Esophagus mucosa (tissue), 1 donor: ENCODE data around the gene SPOPL. TPM values are rescaled to one million over a fixed set of nuclear protein-coding genes. Genes with fewer than 3 reads are reported as not detected.
A peak's percentile ranks its signal among the peaks of the same experiment; 100 is the strongest.
"Not testable (repeated sequence)": the region's sequence is repeated elsewhere in the genome, so short reads cannot be mapped to it uniquely, and the experiment has no call there.

Experiments used
- ATAC-seq: fragments of 200-7000 bp; cut with Tn5 transposase; one replicate; pipeline ENCODE4 v1.9.1; 2020
- total RNA-seq: library from RNA; stranded (reverse); gene quantifications from one replicate; pipeline ENCODE4 v1.2.4, GENCODE V29; 2023
- donor health status: DM: yes; HTN: yes; CAD: no.

SPOPL gene
- total RNA-seq, 1 donor from 2014 or later: 8.8 TPM

- no peak for ATAC-seq
Observed at GRCh38 chr2:138494265-138494966, 7.2 kb upstream of the SPOPL start.

GRCh38 chr2:138495384-138495783 is 6.2 kb upstream of the SPOPL start:
- ATAC-seq: no peak

GRCh38 chr2:138496096-138496651 is 5.4 kb upstream of the SPOPL start:
- ATAC-seq: no peak

- no peak for ATAC-seq
Observed at GRCh38 chr2:138497294-138497693, 4.3 kb upstream of the SPOPL start.

GRCh38 chr2:138499684-138500083 is 1.9 kb upstream of the SPOPL start:
- ATAC-seq: no peak

- no peak for ATAC-seq
Observed at GRCh38 chr2:138500592-138501424, 762 bp upstream of the SPOPL start.

GRCh38 chr2:138502255-138503086 is 901 bp downstream of the SPOPL start:
- ATAC-seq: peak; percentile 27

- ATAC-seq: no peak
Observed at GRCh38 chr2:138503087-138503442, 1.5 kb downstream of the SPOPL start.

GRCh38 chr2:138503652-138504051 is 2.1 kb downstream of the SPOPL start:
- ATAC-seq: no peak

- no peak for ATAC-seq
Observed at GRCh38 chr2:138504092-138504491, 2.5 kb downstream of the SPOPL start.

GRCh38 chr2:138504546-138505235 is 3.1 kb downstream of the SPOPL start:
- no peak for ATAC-seq

- no peak for ATAC-seq
Observed at GRCh38 chr2:138507267-138507666, 5.7 kb downstream of the SPOPL start.

GRCh38 chr2:138510319-138510718 is 8.7 kb downstream of the SPOPL start:
- no peak for ATAC-seq

GRCh38 chr2:138512672-138513071 is 11.1 kb downstream of the SPOPL start:
- ATAC-seq: peak; percentile 52

GRCh38 chr2:138514173-138514572 is 12.6 kb downstream of the SPOPL start:
- no peak for ATAC-seq

GRCh38 chr2:138515092-138515491 is 13.5 kb downstream of the SPOPL start:
- ATAC-seq: no peak

GRCh38 chr2:138516030-138516704 is 14.6 kb downstream of the SPOPL start:
- no peak for ATAC-seq

GRCh38 chr2:138518860-138519259 is 17.3 kb downstream of the SPOPL start:
- no peak for ATAC-seq

- no peak for ATAC-seq
Observed at GRCh38 chr2:138521821-138522220, 20.3 kb downstream of the SPOPL start.

- ATAC-seq: no peak
Observed at GRCh38 chr2:138522556-138522955, 21.0 kb downstream of the SPOPL start.

- not testable (repeated sequence) for ATAC-seq
Observed at GRCh38 chr2:138523018-138523672, 21.6 kb downstream of the SPOPL start.
